Testis (tissue), 3 donors: ENCODE data around the gene PAX1. TPM values are rescaled to one million over a fixed set of nuclear protein-coding genes. Genes with fewer than 3 reads are reported as not detected.

Experiments
- DNase-seq: peaks from one replicate; pipeline ENCODE4 v3.0.0-alpha.2; 2019
- H3K27ac ChIP-seq, 2 donors: fragments of 200-600 bp; sonication (generic); one replicate each; pipeline ENCODE4 v1.5.1; 2019
- H3K27me3 ChIP-seq: fragments of 200-600 bp; sonication (generic); one replicate; pipeline ENCODE4 v1.5.1; 2019
- H3K36me3 ChIP-seq: fragments of 200-600 bp; sonication (generic); one replicate; pipeline ENCODE4 v1.5.1; 2017; ENCODE audit warnings: low read depth; ENCODE audit errors: missing control alignments
- H3K4me1 ChIP-seq: fragments of 200-600 bp; sonication (generic); one replicate; pipeline ENCODE4 v1.5.1; 2019
- H3K4me3 ChIP-seq, 2 donors: fragments of 200-600 bp; sonication (generic); one replicate each; pipeline ENCODE4 v1.5.1; 2017 to 2019
- H3K9me3 ChIP-seq: fragments of 200-600 bp; sonication (generic); one replicate; pipeline ENCODE4 v1.5.1; 2017
- POLR2A ChIP-seq: fragments of 450-650 bp; IDR thresholded peaks from one replicate; pipeline ENCODE4 v1.6.1; 2017; ENCODE audit warnings: antibody characterized with exemption, mild to moderate bottlenecking, moderate library complexity
- WGBS, 2 donors: methylation state at CpG; one replicate each; pipeline ENCODE4 v1.1.5; 2018; 5-methylcytosine and 5-hydroxymethylcytosine counted together
- intact Hi-C: fragments of 100-400 bp; cut with DNase I; formaldehyde crosslinking; loops from one replicate; pipeline ENCODE4 v1.15.1; 2023; ENCODE audit warnings: low total_unique reads
- polyA plus RNA-seq: library from polyadenylated mRNA; stranded (reverse); fragments of 350-450 nt; fragmentation: Illumina TruSeq; extraction: RNeasy Lipid Tissue Mini Kit (QIAGEN cat#74804); gene quantifications from one replicate; pipeline ENCODE4 v1.2.3, GENCODE V29; 2014; ENCODE audit warnings: low read depth, low replicate concordance; ENCODE audit not compliant: insufficient read depth
- total RNA-seq, 2 donors: library from RNA; depleted of rRNA; stranded (reverse); fragments of >200 nt; gene quantifications; one replicate each; pipeline ENCODE4 v1.2.3, GENCODE V29; 2016
- TF ChIP-seq, protein P1 (sequence below), 3 experiments: fragments of 450-650 bp in 2 of 3; fragments of 200-600 bp in 1 of 3; sonication (generic) in 1 of 3; IDR thresholded peaks; one replicate each; pipeline ENCODE4 v1.5.1; 2016 to 2019; ENCODE audit warnings: antibody characterized with exemption in 3 of 3, mild to moderate bottlenecking in 2 of 3, moderate library complexity in 1 of 3

Gene PAX1
- total and polyA plus RNA-seq, 3 donors from 2014 or later = 0.07 TPM; not detected in 2

DNA sequence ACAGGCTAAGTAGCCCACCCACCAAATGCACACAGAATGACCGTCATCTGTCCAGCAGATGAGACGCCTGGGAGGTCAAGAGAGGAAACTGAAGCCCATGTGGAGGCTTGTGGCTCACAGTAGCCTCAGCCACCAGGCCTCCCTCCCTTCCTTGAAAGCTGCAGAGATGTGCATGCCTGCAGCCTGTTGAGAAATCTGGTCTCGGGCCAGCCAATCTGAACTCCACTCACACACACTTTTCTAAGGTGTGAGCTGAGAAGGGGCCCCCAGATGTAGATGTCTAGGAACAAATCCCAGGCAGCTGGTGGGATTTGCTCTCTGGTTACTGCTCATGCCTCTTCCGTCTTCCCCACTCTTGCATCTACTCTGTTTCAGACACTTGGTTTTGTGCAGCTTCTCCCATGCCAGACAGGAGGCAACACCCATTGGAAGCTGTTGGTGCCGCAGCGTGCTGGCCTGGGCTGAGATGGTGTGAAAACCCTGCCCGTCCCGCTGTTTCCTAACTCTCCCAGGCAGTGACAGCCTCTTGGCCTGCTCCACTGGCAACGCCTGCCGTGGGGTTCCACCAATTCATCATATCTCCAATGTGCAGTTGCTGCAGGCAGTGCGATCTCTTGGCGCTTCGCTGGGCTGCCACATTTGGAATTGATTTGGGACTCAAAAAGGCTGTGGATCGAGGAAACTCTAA is 24.1 kb upstream of the PAX1 start:
- H3K4me1 ChIP-seq = no peaks in the 10 kb centered on the region
- no peak for DNase-seq
- H3K27me3 ChIP-seq = no peaks in the 10 kb centered on the region
- intact Hi-C loops = no loop called here
- no peak for TF ChIP-seq POLR2A
- TF ChIP-seq, protein P1, sequence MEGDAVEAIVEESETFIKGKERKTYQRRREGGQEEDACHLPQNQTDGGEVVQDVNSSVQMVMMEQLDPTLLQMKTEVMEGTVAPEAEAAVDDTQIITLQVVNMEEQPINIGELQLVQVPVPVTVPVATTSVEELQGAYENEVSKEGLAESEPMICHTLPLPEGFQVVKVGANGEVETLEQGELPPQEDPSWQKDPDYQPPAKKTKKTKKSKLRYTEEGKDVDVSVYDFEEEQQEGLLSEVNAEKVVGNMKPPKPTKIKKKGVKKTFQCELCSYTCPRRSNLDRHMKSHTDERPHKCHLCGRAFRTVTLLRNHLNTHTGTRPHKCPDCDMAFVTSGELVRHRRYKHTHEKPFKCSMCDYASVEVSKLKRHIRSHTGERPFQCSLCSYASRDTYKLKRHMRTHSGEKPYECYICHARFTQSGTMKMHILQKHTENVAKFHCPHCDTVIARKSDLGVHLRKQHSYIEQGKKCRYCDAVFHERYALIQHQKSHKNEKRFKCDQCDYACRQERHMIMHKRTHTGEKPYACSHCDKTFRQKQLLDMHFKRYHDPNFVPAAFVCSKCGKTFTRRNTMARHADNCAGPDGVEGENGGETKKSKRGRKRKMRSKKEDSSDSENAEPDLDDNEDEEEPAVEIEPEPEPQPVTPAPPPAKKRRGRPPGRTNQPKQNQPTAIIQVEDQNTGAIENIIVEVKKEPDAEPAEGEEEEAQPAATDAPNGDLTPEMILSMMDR (IDR thresholded peaks at IDR 0.05) = no peak
- 66 to 67% methylated on average over 12 to 14 of the region's 14 CpGs for WGBS, 2 donors
- H3K4me3 ChIP-seq = no peak overlapping the region
- H3K36me3 ChIP-seq = no peaks in the 10 kb centered on the region
- no peaks in the 10 kb centered on the region for H3K9me3 ChIP-seq
- no peak overlapping the region for H3K27ac ChIP-seq

DNA sequence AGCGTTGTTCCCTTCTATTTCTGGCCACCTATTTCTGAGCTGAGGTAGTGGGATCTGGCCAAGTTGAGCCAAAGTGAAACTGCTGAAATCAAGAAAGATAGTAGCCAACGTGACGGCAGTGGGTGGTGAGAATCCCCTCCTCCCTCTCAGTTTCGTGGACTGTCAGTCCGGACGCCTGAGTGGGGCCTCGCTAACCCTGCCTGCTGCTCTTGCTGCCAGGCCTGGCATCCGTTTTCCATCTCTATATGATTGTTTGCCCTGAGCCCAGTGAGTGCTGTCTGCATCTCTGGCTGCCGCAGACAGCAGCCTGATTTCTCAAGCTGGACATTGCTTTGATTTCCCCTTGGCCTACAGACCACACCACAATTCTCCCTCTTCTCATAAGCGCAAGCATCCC is 23.5 kb upstream of the PAX1 start:
- TF ChIP-seq POLR2A = no peak
- TF ChIP-seq, protein P1 (IDR thresholded peaks at IDR 0.05) = no peak
- H3K9me3 ChIP-seq = no peaks in the 10 kb centered on the region
- no peak overlapping the region for H3K4me3 ChIP-seq
- no peak overlapping the region for H3K27ac ChIP-seq
- 44 to 54% methylated on average over 10 of the region's 10 CpGs for WGBS, 2 donors
- DNase-seq = no peak
- no peaks in the 10 kb centered on the region for H3K36me3 ChIP-seq
- no peaks in the 10 kb centered on the region for H3K4me1 ChIP-seq
- H3K27me3 ChIP-seq = no peaks in the 10 kb centered on the region
- intact Hi-C loops = no loop called here

DNA sequence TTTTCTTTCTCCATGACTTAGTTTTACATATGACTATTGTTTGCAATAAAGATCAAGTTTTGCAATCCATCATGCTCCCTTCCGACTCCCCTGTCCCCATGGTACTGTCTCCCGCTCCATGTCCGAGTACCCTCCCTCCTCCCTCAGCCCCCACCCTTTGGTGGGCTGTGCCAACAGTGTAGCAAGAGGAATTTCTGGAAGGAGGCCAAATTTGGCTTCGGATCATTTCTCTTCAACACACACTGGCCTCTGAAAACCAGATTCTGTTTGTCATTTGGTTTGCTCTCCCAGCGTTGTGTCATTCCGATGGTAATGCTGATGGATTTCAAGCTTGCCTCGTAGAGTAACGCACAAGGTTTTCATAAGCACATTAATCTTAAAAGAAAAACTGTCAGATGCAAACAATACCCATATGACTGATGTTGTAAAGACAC is 22.9 kb upstream of the PAX1 start:
- TF ChIP-seq, protein P1 (IDR thresholded peaks at IDR 0.05) = no peak
- TF ChIP-seq POLR2A = no peak
- Histone ChIP-seq H3K27me3 (no peaks in the 10 kb centered on the region), H3K4me1 (no peaks in the 10 kb centered on the region), H3K9me3 (no peaks in the 10 kb centered on the region), H3K27ac (no peak overlapping the region), H3K4me3 (no peak overlapping the region), H3K36me3 (no peaks in the 10 kb centered on the region)
- intact Hi-C loops = no loop called here
- no peak for DNase-seq
- WGBS, 2 donors = 44% methylated on average over 8 of the region's 8 CpGs

DNA sequence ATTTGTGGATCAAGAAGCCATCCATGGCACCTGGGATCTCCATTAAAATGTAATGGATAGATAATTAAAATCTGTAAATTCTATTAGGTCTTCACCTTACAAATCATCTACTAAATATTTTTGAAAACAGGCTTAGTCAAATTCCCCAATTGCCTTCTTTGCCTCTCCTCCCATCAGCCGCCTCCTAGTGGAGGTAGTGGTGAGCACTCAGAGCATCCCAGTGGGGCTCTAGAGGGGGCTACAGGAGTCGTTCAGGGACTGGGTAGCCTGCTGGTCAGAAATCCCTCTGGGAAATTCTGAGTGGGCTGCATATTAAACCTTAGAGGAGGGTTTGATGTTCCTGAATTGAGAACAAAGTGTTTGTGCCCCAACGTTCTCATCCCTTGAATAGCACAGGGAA is 20.8 kb upstream of the PAX1 start:
- Histone ChIP-seq H3K4me3 (no peak overlapping the region), H3K36me3 (no peaks in the 10 kb centered on the region), H3K9me3 (no peaks in the 10 kb centered on the region), H3K4me1 (no peaks in the 10 kb centered on the region), H3K27ac (no peak overlapping the region), H3K27me3 (no peaks in the 10 kb centered on the region)
- DNase-seq = no peak
- no peak for TF ChIP-seq POLR2A
- TF ChIP-seq, protein P1 (IDR thresholded peaks at IDR 0.05) = no peak
- intact Hi-C loops = no loop called here
- WGBS, 2 donors = 42 to 61% methylated on average over 3 of the region's 3 CpGs

DNA sequence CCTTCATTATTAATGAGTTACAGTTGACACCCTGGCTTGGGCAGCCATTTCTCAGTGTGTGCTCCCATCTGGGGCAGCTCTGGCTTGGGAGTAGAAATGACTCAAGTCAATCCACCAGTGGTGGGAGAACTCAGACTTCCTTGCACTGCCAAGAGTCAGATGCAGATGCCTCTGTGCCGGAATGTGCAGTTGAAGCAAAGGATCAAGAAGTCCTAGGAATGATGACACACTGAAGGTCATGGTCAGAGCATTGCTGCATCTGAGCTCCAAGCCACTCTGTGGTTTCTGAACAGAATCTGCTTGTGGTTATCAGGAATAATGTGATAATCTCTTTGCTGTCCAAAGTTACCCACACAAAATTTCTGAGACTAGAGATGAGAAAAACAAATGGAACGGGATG is 19.5 kb upstream of the PAX1 start:
- intact Hi-C loops = no loop called here

More for the DNA sequence above, 19.5 kb upstream of the PAX1 start:
- DNase-seq = no peak
- H3K27ac ChIP-seq = no peak overlapping the region
- no peaks in the 10 kb centered on the region for H3K27me3 ChIP-seq
- no peak overlapping the region for H3K4me3 ChIP-seq
- H3K9me3 ChIP-seq = no peaks in the 10 kb centered on the region
- WGBS, 2 donors = 53 to 64% methylated on average over 2 of the region's 2 CpGs
- TF ChIP-seq, protein P1 (IDR thresholded peaks at IDR 0.05) = no peak
- TF ChIP-seq POLR2A = no peak
- H3K4me1 ChIP-seq = no peaks in the 10 kb centered on the region
- H3K36me3 ChIP-seq = no peaks in the 10 kb centered on the region
